NCI-H446 (cell line): Measurements from ENCODE around the gene GSC.
"Not testable (repeated sequence)": the region's sequence is repeated elsewhere in the genome, so short reads cannot be mapped to it uniquely, and the experiment has no call there.

Experiments used
- DNase-seq, 2 experiments: peaks; one replicate each; lab custom pipeline; 2025; lab: John Stamatoyannopoulos, UW

The GSC gene

DNA sequence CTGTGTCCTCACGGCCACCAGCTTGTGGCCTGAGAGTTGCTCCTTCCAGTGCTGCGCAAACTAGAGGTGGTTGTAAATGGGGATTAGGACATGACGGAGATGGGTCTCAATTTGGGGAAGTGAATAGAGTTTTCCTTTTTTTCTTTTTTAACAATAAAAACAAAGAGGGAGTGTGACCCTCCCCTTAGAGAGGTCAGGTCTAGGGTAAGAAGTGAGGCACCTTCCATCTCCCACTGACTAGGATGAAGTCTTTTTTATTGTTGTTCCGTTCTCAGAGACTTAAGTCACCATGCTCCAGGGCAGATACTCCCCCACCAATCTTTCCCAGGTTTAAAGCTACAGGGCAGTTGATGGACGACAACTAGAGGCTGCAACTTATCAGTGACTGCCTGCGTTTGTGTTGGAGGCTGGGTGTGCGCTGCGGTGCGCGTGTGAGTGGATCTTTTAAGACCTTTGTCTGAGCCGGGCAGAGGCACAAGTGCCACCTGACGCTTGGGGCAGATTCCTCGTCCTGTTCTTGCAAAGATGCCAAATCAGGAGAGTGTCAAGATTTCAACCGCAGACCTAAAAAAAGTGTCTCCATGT is 2.1 kb upstream of the GSC start:
- no peak for DNase-seq

DNA sequence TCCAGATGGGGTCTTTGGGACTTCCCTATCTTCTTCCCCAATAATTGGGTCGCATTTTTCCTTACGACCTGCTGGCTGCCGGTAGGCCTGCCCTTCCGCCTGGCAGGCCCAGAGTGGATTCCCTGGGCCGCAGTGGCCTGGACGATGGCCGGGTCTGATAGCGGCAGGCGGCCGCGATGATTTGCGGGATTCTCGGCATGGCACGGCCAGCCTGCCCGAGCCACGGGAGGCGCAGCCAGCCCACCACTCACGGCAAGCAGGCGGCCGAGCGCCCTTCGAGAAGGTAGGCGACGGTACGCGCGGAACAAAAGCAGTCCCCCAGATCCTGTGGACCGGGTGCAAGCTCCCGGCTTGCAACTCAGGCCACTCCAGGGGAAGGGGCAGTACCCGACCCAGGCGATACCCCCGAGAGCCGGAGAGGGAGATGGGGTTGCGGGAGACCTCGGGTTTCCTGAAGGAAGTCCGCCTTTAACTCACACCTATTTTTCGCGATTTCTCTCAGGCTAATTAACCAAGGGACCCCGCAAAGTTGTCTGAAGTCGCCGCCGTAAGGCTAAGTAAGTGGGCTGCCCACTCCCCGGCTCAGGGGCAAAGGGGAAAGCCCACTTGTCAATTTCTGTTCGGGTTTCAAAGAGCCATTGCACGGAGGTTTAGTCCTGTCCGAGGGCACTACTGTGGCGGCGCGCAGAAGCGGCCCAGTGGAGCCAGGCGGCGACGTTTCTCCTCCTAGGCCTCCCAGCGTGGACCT is 1.4 kb upstream of the GSC start:
- no peak for DNase-seq

DNA sequence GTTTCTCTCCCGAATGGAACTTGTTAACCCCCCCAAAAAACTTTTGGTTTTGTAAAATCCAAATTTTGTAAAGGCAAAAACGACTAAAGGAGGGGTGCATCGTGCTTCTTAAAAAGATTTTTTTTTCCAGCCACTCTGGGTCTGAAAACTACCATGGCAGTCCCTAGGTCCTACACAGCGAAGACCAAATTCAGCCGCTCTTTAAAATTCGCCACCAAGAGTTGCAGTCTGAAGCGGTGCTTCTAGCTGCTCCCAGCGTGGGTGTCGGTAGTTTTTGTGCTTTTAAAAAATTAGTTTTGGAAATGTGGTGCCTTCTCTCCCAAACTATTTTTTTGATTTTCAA is 873 bp upstream of the GSC start:
- no peak for DNase-seq

DNA sequence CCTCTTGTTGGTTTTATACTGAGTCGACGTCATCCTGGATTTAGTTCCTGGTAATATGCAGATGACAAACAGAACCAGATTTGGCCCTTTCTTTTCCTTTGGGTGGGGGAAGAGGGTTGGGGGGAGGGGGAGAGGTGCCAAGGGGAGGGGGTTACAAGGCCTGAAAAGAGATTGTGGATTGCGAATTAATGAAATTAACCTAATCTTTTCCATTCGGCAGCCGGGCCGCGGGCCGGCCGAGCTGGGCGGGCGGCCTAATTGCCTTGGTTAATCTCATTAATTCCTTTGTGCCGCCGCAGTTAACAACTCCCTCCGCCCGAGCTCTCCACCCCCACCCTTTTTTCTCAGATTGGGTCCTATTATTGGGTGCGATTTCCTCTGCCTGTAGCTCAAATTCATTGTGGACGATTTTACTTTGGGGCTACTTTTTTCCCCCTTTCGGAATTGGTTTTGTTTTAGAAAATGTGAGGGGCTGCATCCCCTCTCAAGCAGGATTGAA is 387 bp upstream of the GSC start:
- DNase-seq, result no peak

DNA sequence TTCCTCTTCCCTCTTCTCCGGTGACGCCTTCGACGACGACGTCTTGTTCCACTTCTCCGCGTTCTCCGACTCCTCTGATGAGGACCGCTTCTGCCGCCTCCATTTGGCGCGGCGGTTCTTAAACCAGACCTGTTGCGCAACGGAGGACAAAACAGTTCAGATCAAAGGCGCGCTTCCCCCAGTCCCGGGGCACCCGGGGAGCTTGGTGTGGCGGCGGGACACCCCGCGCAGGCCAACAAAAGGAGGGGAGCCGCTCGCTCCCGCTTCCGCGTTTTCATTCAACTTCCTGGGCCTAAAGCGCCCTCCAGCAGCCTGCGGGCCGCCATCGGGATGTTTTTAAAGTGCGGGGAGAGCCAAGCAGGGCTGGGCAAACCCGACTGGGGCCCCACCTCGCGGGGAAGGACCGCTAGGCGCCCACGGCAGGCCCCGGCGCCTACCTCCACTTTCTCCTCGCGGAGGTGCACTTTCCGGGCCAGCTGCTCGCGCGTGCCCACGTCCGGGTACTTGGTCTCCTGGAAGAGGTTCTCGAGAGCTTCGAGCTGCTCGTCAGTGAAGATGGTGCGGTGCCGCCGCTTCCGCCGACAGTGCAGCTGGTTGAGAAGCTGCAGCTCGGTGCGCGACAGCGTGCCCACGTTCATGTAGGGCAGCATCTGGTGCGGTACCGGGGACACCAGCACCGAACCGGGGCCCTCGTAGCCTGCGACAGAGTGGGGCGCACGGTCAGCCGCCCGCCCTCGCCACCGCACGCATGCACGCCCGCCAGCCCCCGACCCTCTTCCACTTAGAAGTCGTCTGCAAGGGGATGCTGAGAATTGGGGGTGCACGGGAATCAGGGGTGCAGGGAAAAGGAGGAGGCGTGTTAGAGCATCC is 1.2 kb downstream of the GSC start:
- DNase-seq, result no peak

DNA sequence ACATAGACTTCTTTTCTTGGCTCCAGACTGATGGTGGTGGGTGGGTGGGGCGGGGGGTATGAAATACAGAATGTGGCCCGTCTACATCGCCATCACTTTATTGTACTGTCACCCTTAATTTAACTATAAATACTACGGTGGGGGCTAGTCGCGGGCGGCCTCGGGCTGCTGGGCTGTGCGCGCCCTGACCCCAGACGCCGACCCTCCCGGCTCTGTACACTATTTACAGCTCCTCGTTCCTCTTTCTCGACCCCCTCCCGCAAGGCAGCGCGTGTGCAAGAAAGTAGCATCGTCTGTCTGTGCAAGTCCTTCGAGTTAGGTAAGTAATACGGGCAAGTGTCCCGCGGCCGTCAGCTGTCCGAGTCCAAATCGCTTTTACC is 1.8 kb downstream of the GSC start:
- no peak for DNase-seq

DNA sequence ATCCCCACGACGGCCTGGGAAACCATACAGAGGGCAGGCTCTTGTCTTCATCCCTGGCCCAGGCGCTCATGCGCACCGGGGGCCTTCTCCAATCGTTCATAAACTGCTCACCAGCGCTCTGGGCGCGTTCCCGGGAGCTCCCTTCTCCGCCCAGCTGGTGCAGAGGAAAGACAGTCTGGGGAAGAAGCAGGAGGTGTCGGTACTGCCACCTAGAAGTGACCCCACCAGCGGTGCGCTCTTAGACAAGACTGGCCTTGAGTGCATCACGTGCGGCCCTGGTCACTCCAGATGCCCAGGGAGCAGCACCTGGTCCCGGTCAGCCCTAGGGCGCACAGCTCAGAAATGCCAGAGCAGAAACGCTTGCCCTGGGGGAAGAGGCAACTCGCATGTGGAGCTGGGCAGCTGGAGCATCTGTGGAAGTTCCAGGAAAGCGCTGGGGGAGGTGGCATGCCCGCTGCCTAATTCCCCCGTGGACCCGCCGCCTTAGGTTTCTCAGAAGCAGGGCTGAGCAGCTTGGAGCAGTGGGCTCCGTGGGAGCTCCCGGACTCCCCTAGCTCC is 2.5 kb downstream of the GSC start:
- no peak for DNase-seq

DNA sequence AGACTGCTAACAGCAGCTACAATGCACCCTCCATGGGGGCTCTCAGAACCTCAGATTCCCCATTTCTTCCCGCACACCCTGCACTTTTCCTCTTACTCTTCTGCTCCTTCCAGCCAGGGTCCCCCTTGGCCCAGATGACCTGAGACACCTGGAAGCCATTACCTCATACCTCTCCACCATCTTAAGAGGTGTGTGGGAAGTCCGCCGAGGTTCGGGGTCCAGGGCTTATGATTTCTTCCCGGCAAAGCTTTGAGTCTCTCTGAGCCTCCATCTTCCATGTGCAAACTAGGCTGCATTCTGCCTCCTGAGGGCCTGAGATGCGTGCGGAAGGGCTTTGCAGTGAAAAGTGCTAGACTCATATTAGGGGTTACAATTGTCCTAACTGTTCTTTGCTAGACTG is 5.3 kb downstream of the GSC start:
- DNase-seq, result no peak

DNA sequence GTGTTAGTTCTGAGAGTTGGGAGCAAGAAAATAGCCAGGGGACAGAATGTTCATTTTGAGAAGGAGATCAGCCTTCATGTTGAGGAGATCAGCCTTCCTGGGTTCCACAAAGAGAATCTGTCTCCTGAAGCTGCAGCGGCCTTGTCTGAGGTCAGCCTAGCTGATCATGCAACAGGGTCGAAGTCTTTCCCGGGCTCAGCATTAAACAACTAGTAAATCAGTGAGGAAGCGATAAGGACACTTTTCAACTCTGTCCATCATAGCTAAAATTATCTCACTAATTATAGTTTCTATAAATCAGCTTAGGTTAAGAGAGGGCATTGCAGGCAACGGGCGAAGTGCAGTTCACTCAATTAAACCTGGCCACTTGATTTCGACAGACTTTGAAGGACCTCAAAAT is 7.5 kb downstream of the GSC start:
- DNase-seq, result no peak

DNA sequence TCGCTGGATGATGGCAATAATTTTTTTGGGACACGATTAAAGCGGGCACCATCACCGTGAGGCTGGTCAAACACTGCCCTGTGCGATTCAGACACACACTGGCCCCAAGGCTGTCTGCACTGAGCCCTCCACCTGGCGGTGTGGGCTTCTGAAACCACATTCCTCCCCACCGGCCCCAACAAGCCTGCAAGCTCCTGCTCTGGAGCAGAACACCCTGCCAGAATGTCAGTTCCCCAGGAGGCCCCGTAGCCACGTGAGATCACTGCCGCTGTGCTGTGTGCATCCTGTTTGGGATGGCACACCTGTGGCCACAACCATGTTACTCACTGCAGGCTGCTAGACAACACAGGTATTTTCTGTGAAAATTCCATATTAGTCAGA is 7.9 kb downstream of the GSC start:
- DNase-seq, result no peak

DNA sequence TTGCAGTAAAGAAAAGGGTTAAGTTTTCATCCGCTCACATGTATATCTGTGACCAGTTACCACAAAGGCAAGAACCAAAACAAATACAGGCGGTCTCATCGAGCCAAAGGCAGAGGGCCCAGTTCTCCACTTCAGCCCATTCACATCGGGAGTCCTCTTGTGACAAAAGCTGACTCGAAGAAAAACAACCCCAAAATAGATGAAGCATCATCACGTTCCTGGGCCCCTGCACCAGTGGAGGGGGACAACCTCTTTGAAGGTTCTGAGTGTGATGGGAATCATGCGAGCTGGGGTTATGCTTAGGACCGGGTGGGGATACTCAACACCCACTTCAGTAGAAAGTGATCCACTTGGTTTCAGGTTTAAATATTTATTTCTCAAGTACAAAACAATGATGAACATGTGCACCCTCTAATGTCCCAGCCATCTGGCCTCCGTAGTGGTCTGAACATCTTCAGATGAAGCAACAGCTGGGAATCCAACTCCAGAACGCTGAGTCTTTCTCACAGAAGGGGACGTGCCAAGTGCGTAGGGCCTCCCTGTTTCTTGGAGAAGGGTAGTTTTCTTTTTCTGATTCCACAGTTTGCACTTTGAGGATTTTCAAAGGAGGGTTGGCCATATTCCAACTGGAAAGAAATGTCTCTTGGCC is 8.4 kb downstream of the GSC start:
- no peak for DNase-seq

DNA sequence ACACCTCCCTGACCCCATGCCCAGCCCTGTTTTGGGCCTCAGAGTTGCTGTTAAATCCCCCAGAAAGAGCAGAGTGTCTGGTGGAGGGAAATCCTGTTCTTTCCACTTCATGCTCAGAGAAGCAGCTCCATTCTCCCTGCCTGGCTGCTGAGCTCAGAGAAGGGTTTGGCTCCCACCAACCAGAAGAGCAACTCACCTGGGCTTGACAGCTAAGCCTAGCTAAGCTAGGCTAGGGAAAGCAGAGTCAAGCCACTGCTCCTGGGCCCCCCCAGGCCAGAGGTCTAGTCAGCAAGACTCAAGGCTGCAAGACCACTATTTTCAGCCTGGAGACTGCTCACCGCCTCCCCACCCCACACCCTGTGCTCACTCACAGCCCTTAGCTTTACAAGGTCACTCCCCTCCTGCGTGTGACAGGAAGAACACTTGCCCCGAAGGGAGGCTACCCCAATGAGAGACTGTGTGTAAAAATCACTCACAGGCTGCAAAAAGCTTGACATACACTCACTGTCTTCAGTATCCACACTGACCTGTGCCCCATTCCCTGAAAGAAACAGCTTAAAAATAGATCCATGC is 13.5 kb downstream of the GSC start:
- DNase-seq, result no peak

DNA sequence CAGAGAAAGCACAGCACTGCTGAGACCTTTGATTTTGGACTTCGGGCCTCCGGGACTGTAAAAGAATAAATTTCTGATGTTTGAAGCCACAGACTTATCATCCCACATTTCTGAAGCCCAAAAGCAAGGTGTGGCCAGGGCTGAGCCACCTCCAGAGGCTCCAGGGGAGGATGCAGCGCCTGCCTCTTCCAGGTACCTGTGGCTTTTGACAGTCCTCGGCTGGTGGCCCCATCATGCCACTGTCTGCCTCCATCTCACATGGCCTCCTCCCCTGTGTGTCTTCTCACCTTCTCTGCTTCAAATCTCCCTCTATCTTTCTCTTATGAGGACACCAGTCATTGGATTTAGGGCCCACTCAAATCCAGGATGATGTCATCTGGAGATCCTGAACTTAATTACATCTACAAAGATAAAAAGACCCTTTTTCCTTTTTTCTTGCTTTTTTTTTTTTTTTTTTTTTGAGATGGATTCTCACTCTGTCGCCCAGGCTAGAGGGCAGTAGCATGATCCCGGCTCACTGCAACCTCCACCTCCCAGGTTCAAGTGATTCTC is 15.4 kb downstream of the GSC start:
- DNase-seq, result no peak

DNA sequence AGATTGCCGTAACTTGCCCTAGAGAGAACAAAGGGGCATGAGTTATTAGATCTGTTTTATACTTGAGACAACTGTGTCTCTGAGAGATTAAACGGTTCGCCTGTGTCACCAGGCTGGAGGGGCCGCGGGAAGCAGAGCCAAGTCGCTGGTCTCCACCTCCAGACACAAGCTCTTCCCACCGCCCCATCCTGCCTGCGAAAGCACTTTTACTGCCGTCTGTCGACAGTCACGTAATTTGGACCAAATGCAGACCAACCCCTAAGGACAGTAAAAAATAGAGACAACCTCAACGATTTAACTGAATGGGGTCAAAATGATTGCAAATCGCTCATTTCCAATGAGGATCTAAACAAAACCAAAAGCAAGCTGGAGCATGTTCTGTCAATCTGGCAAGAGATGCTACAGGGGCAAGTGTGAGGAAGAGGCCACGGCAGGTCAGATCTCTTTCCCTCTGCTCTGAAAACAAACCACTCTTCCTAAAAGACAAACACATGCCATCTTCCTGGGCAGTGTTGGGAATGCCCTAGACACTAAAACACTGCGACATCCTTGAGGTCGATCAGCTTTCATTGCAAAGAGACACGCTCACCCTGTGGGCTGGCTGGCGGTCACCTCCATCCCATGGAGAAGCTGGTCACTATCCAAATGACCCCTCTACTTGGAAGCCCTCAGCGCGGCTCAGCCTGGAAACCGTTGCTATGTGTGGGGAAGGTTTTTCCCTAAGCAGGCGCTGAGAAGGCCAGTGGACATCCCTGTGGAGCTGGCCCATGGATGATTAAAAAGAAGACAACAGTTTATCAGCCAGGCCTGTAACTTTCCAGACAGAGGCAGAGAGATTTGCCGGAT is 17.1 kb downstream of the GSC start:
- no peak for DNase-seq

DNA sequence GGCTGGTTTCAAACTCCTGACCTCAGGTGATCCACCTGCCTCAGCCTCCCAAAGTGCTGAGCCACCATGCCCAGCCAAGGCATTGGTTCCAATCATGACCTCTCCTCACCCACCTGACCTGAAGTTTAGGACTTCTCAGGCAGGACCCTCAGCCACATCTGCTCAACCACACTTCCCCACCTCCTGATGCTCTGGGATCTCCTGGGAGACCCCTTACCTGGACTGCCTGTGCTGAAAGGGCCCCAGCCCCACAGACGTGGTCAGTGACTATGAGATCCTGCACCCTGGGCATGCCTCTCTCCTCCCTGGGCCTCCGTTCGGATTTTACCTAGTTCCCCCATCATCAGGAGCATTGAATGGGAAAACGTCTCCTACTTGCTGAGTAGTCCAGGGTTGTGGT is 18.0 kb downstream of the GSC start:
- no peak for DNase-seq

DNA sequence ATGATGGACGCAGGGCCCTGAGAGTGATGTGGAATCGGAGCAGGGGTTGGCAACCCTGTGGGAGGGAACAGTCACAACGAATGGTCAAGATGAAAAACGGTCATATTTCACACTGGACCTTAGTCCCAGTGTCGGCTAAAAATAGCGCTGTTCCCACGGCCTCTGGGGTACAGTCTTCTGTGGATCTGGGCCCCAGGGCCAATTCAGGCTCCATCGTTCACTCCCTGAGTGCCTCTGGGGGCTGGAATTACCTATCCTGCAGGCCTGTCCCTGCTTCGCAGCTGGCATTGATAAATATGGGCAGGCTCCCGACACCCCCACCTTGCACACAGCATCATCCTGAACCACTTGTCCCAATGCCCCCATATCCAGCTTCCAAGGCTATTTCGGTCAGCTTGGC is 18.6 kb downstream of the GSC start:
- no peak for DNase-seq

DNA sequence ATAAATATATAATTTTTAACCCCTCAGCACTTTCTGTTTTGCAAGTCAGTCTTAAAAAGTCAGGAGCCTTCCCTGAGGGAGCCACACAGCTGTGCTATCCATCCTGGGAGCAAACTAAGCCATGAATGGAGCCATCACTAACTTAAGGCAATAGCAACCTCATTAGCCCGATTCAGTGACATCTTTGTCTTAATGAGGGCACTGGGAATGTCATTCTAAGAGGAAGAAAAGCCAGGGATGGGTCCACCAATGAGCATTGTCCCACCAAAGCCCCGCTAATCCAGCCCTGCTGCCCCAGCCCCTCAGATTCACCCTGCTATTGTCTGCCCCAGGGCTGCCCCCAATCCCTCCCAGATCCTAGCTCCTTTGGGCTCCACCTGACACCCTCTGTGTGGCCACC is 19.5 kb downstream of the GSC start:
- DNase-seq, result no peak

DNA sequence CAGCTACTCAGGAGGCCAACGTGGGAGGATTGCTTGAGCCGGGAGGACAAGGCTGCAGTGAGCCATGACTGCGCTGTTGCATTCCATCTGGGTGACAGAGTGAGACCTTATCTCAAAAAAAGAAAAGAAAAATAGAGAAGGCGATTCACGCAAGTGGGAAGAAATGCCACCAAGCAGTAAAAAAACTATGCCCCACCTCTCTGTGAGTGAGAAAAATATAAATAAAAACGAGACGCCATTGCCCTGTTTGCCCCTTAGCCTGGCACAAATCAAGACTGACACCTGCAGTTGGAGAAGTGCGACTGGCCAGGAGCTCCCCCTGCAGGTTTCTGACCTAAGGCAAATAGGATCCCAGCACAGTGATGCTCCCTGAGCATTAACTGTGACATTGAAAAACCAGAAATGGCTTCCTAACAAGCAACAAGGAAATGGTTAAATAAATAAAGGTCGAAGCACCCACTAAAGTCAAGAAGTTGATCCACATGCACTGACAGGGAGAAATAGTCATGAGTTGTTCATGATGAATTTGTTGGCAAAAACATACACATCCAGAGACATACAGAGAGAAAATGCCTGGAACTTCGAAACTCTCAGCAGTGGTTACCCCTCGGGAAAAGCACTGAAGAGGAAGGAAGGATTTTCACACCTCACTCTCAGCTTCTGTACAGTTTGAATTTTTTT is 21.1 kb downstream of the GSC start:
- DNase-seq, result peak in 1 of 2 experiments; percentile 19

DNA sequence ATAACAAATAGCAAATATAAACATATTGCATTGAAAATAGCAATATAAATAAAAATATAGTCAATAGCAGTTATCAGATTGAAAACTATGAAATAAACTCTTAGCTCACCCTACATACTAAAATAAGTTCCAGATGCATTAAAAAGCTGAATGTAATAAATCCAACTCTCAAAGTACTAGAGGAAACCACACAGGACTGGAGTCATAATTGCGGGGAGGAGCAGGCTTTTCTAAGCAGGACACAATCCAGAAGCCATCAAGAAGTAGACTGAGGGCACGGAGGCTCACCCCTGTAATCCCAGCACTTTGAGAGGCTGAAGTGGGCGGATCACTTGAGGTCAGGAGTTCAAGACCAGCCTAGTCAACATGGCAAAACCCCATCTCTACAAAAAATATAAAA is 22.2 kb downstream of the GSC start:
- no peak for DNase-seq

DNA sequence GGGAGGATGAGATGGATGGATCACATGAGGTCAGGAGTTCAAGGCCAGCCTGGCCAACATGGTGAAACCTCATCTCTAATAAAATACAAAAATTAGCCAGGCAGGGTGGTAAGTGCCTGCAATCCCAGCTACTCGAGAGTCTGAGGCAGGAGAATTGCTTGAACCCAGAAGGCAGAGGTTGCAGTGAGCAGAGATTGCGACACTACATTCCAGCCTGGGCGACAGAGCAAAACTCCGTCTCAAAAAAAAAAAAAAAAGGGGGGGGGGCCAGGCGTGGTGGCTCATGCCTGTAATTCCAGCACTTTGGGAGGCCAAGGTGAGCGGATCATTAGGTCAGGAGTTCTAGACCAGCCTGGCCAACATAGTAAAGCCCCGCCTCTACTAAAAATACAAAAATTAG is 22.8 kb downstream of the GSC start:
- DNase-seq, result not testable (repeated sequence)
